Lower leg skin (tissue), 3 donors: ENCODE results near the gene SLC9B2.

Experiments
- CTCF ChIP-seq, 3 donors: fragments of 450-650 bp; IDR thresholded peaks; one replicate each; pipeline ENCODE4 v1.5.1; 2016; ENCODE audit warnings: antibody characterized with exemption in 3 of 3, mild to moderate bottlenecking in 3 of 3, moderate library complexity in 2 of 3
- POLR2A ChIP-seq, 2 donors: fragments of 450-650 bp; IDR thresholded peaks; one replicate each; pipeline ENCODE4 v1.6.1; 2016 to 2017; ENCODE audit warnings: antibody characterized with exemption in 2 of 2, mild to moderate bottlenecking in 1 of 2, moderate library complexity in 1 of 2

- no peak for TF ChIP-seq POLR2A (IDR thresholded peaks at IDR 0.05)
- no peak for TF ChIP-seq CTCF (IDR thresholded peaks at IDR 0.05)
Observed at GRCh38 chr4:103026868-103027267, 49.7 kb downstream of the SLC9B2 start.
